Osteoblast (primary cell): ENCODE measurements around the gene FHIT. TPM values are rescaled to one million over a fixed set of nuclear protein-coding genes. Genes with fewer than 3 reads are reported as not detected.

Experiments used
- DNase-seq: peaks from one replicate; pipeline ENCODE4 v3.0.0; 2011; ENCODE audit warnings: low spot score, mixed read lengths; ENCODE audit not compliant: insufficient read length; ENCODE audit errors: missing footprints
- H2AFZ ChIP-seq: 2 replicates; pipeline ENCODE4 v1.6.0; 2011; ENCODE audit warnings: mild to moderate bottlenecking, low read length
- H3K27ac ChIP-seq: 2 replicates; pipeline ENCODE4 v1.5.1; 2011; ENCODE audit warnings: mild to moderate bottlenecking, low read depth, low read length, moderate library complexity
- H3K27me3 ChIP-seq: 2 replicates; pipeline ENCODE4 v1.6.0; 2012; ENCODE audit warnings: mild to moderate bottlenecking, control low read depth, inconsistent platforms, low read length, moderate library complexity; ENCODE audit not compliant: insufficient read depth
- H3K36me3 ChIP-seq: 2 replicates; pipeline ENCODE4 v1.5.1; 2011; ENCODE audit warnings: mild to moderate bottlenecking, low read length, control low read depth, moderate library complexity; ENCODE audit not compliant: insufficient read depth
- H3K4me1 ChIP-seq: 2 replicates; pipeline ENCODE4 v1.5.1; 2011; ENCODE audit warnings: mild to moderate bottlenecking, low read length, control low read depth, moderate library complexity; ENCODE audit not compliant: insufficient read depth
- H3K4me2 ChIP-seq: 2 replicates; pipeline ENCODE4 v1.6.0; 2011; ENCODE audit warnings: mild to moderate bottlenecking, low read length; ENCODE audit not compliant: insufficient read depth
- H3K4me3 ChIP-seq: fragments of 200-600 bp; sonication (generic); 3 replicates; pipeline ENCODE4 v1.5.1; 2012; ENCODE audit warnings: mild to moderate bottlenecking, low read length, inconsistent platforms; ENCODE audit not compliant: insufficient read depth
- H3K79me2 ChIP-seq: 2 replicates; pipeline ENCODE4 v1.6.0; 2012; ENCODE audit warnings: mild to moderate bottlenecking, low read length, control low read depth, inconsistent platforms; ENCODE audit not compliant: insufficient read depth
- H3K9me3 ChIP-seq: 2 replicates; pipeline ENCODE4 v1.5.1; 2011; ENCODE audit warnings: low read depth, low read length, control low read depth
- H4K20me1 ChIP-seq: 2 replicates; pipeline ENCODE4 v1.6.0; 2012; ENCODE audit warnings: mild to moderate bottlenecking, low read length, control low read depth; ENCODE audit not compliant: insufficient read depth
- CTCF ChIP-seq: IDR thresholded peaks from 2 replicates; pipeline ENCODE4 v1.5.1; 2011; ENCODE audit warnings: mild to moderate bottlenecking, low read depth, low read length, moderate library complexity; ENCODE audit errors: extremely low read depth
- total RNA-seq: library from RNA; depleted of rRNA; stranded (reverse); fragments of >200 nt; gene quantifications from 2 replicates; pipeline ENCODE4 v1.2.3, GENCODE V29; 2012

FHIT gene
- total RNA-seq, 1 donor = 3.3 TPM

GRCh38 chr3:60703956-60704736 lies 547.1 kb downstream of the FHIT start:
- no peaks in the 10 kb centered on the region for H3K27me3 ChIP-seq
- no peaks in the 10 kb centered on the region for H3K36me3 ChIP-seq
- no peak for TF ChIP-seq CTCF
- H3K79me2 ChIP-seq = no peaks in the 10 kb centered on the region
- H4K20me1 ChIP-seq = no peaks in the 10 kb centered on the region
- no peak overlapping the region for H3K27ac ChIP-seq
- no peak overlapping the region for H3K4me2 ChIP-seq
- H3K4me1 ChIP-seq = peaks cover 23% of the 10 kb centered on the region
- H2AFZ ChIP-seq = no peak overlapping the region
- peak; percentile 22 for DNase-seq
- peaks cover 3% of the 10 kb centered on the region for H3K9me3 ChIP-seq
- H3K4me3 ChIP-seq = no peak overlapping the region

- Histone ChIP-seq H2AFZ (no peak overlapping the region), H3K4me1 (peaks cover 16% of the 10 kb centered on the region), H3K27me3 (no peaks in the 10 kb centered on the region), H3K79me2 (no peaks in the 10 kb centered on the region), H3K36me3 (no peaks in the 10 kb centered on the region), H3K27ac (no peak overlapping the region), H4K20me1 (no peaks in the 10 kb centered on the region), H3K4me2 (no peak overlapping the region), H3K4me3 (no peak overlapping the region), H3K9me3 (peaks cover 3% of the 10 kb centered on the region)
- no peak for TF ChIP-seq CTCF
- DNase-seq = no peak
Observed at GRCh38 chr3:60703008-60703407, 548.2 kb downstream of the FHIT start.

GRCh38 chr3:60698117-60698516 lies 553.1 kb downstream of the FHIT start:
- TF ChIP-seq CTCF = no peak
- Histone ChIP-seq H3K9me3 (peaks cover 2% of the 10 kb centered on the region), H2AFZ (no peak overlapping the region), H4K20me1 (no peaks in the 10 kb centered on the region), H3K36me3 (no peaks in the 10 kb centered on the region), H3K4me2 (no peak overlapping the region), H3K27me3 (no peaks in the 10 kb centered on the region), H3K4me3 (no peak overlapping the region), H3K27ac (no peak overlapping the region), H3K4me1 (no peaks in the 10 kb centered on the region), H3K79me2 (no peaks in the 10 kb centered on the region)
- DNase-seq = no peak

- H2AFZ ChIP-seq = no peak overlapping the region
- no peaks in the 10 kb centered on the region for H3K36me3 ChIP-seq
- H3K4me3 ChIP-seq = no peak overlapping the region
Observed at GRCh38 chr3:60697132-60697531, 554.1 kb downstream of the FHIT start.

More at GRCh38 chr3:60697132-60697531, 554.1 kb downstream of the FHIT start:
- Histone ChIP-seq H3K79me2 (no peaks in the 10 kb centered on the region), H3K27ac (no peak overlapping the region), H3K4me2 (no peak overlapping the region), H4K20me1 (no peaks in the 10 kb centered on the region), H3K27me3 (no peaks in the 10 kb centered on the region), H3K4me1 (no peaks in the 10 kb centered on the region), H3K9me3 (no peaks in the 10 kb centered on the region)
- no peak for TF ChIP-seq CTCF
- no peak for DNase-seq
